Measurements from ENCODE around the gene CABP7. TPM values are rescaled to one million over a fixed set of nuclear protein-coding genes. Genes with fewer than 3 reads are reported as not detected.
"Not testable (repeated sequence)": the region's sequence is repeated elsewhere in the genome, so short reads cannot be mapped to it uniquely, and the experiment has no call there.

Gene CABP7
- total RNA-seq, 2 experiments from 2014 or later: 0.06 TPM; not detected in 1

GRCh38 chr22:29742326-29742725 lies 22.5 kb downstream of the CABP7 start:
- Mint-ChIP-seq H3K36me3 (peaks cover 2% of the 10 kb centered on the region), H3K27ac (no peak overlapping the region), H3K4me1 (peaks cover 3% of the 10 kb centered on the region), H3K9me3 (no peaks in the 10 kb centered on the region), H3K4me3 (no peak overlapping the region), H3K27me3 (no peaks in the 10 kb centered on the region)
- DNase-seq: no peak

- Mint-ChIP-seq H3K4me3 (no peak overlapping the region), H3K36me3 (peaks cover 4% of the 10 kb centered on the region), H3K27ac (no peak overlapping the region), H3K9me3 (no peaks in the 10 kb centered on the region), H3K27me3 (no peaks in the 10 kb centered on the region), H3K4me1 (peaks cover 3% of the 10 kb centered on the region)
- no peak for DNase-seq
Measured at GRCh38 chr22:29744902-29745301, 25.1 kb downstream of the CABP7 start.

- Mint-ChIP-seq H3K27me3 (no peaks in the 10 kb centered on the region), H3K4me3 (no peak overlapping the region), H3K4me1 (peaks cover 4% of the 10 kb centered on the region), H3K27ac (no peak overlapping the region), H3K36me3 (peaks cover 4% of the 10 kb centered on the region), H3K9me3 (no peaks in the 10 kb centered on the region)
- no peak for DNase-seq
Measured at GRCh38 chr22:29747832-29748231, 28.0 kb downstream of the CABP7 start.

- Mint-ChIP-seq H3K4me3 (no peak overlapping the region), H3K27me3 (no peaks in the 10 kb centered on the region), H3K36me3 (peaks cover 4% of the 10 kb centered on the region), H3K4me1 (peaks cover 4% of the 10 kb centered on the region), H3K9me3 (no peaks in the 10 kb centered on the region), H3K27ac (no peak overlapping the region)
- DNase-seq: no peak
Measured at GRCh38 chr22:29748248-29748893, 28.6 kb downstream of the CABP7 start.

GRCh38 chr22:29750029-29750428 lies 30.2 kb downstream of the CABP7 start:
- Mint-ChIP-seq H3K4me3 (no peak overlapping the region), H3K27ac (no peak overlapping the region), H3K4me1 (peaks cover 4% of the 10 kb centered on the region), H3K9me3 (no peaks in the 10 kb centered on the region), H3K27me3 (no peaks in the 10 kb centered on the region), H3K36me3 (peaks cover 4% of the 10 kb centered on the region)
- DNase-seq: no peak

- H3K27ac Mint-ChIP-seq: peak overlapping the region; percentile 65
- DNase-seq: no peak
- H3K36me3 Mint-ChIP-seq: peaks cover 2% of the 10 kb centered on the region
- H3K9me3 Mint-ChIP-seq: no peaks in the 10 kb centered on the region
- H3K4me1 Mint-ChIP-seq: peaks cover 4% of the 10 kb centered on the region
- H3K4me3 Mint-ChIP-seq: no peak overlapping the region
- no peaks in the 10 kb centered on the region for H3K27me3 Mint-ChIP-seq
Measured at GRCh38 chr22:29750559-29751538, 31.0 kb downstream of the CABP7 start.

GRCh38 chr22:29751669-29752068 lies 31.9 kb downstream of the CABP7 start:
- H3K9me3 Mint-ChIP-seq: no peaks in the 10 kb centered on the region
- H3K36me3 Mint-ChIP-seq: peaks cover 2% of the 10 kb centered on the region
- no peak overlapping the region for H3K4me3 Mint-ChIP-seq
- H3K4me1 Mint-ChIP-seq: peaks cover 4% of the 10 kb centered on the region
- no peaks in the 10 kb centered on the region for H3K27me3 Mint-ChIP-seq
- H3K27ac Mint-ChIP-seq: peak overlapping the region; percentile 48
- no peak for DNase-seq

- Mint-ChIP-seq H3K9me3 (no peaks in the 10 kb centered on the region), H3K4me3 (no peak overlapping the region), H3K4me1 (peaks cover 4% of the 10 kb centered on the region), H3K27me3 (no peaks in the 10 kb centered on the region), H3K36me3 (no peaks in the 10 kb centered on the region), H3K27ac (no peak overlapping the region)
- DNase-seq: no peak
Measured at GRCh38 chr22:29753808-29754657, 34.2 kb downstream of the CABP7 start.

- not testable (repeated sequence) for H3K4me1 Mint-ChIP-seq
Measured at GRCh38 chr22:29754658-29755395, 35.0 kb downstream of the CABP7 start.

GRCh38 chr22:29755889-29756288 lies 36.1 kb downstream of the CABP7 start:
- Mint-ChIP-seq H3K9me3 (no peaks in the 10 kb centered on the region), H3K27me3 (no peaks in the 10 kb centered on the region), H3K27ac (no peak overlapping the region), H3K36me3 (no peaks in the 10 kb centered on the region), H3K4me3 (no peak overlapping the region), H3K4me1 (peaks cover 3% of the 10 kb centered on the region)
- DNase-seq: no peak

More at GRCh38 chr22:29754658-29755395, 35.0 kb downstream of the CABP7 start:
- H3K27ac Mint-ChIP-seq, DNase-seq, H3K4me3 Mint-ChIP-seq, H3K9me3 Mint-ChIP-seq, H3K27me3 Mint-ChIP-seq, H3K36me3 Mint-ChIP-seq: not testable (repeated sequence)

GRCh38 chr22:29756341-29756740 lies 36.5 kb downstream of the CABP7 start:
- Mint-ChIP-seq H3K4me3 (no peak overlapping the region), H3K36me3 (no peaks in the 10 kb centered on the region), H3K27me3 (no peaks in the 10 kb centered on the region), H3K4me1 (no peaks in the 10 kb centered on the region), H3K9me3 (no peaks in the 10 kb centered on the region), H3K27ac (no peak overlapping the region)
- DNase-seq: no peak

- Mint-ChIP-seq H3K27ac (no peak overlapping the region), H3K27me3 (no peaks in the 10 kb centered on the region), H3K4me1 (no peaks in the 10 kb centered on the region), H3K4me3 (no peak overlapping the region), H3K9me3 (no peaks in the 10 kb centered on the region), H3K36me3 (no peaks in the 10 kb centered on the region)
- DNase-seq: no peak
Measured at GRCh38 chr22:29757096-29757495, 37.3 kb downstream of the CABP7 start.

GRCh38 chr22:29758068-29758622 lies 38.3 kb downstream of the CABP7 start:
- Mint-ChIP-seq H3K4me3 (no peak overlapping the region), H3K4me1 (no peaks in the 10 kb centered on the region), H3K27me3 (no peaks in the 10 kb centered on the region), H3K9me3 (no peaks in the 10 kb centered on the region), H3K36me3 (no peaks in the 10 kb centered on the region), H3K27ac (no peak overlapping the region)
- DNase-seq: no peak

GRCh38 chr22:29758959-29759358 lies 39.2 kb downstream of the CABP7 start:
- no peaks in the 10 kb centered on the region for H3K27me3 Mint-ChIP-seq
- peaks cover under 1% of the 10 kb centered on the region for H3K4me1 Mint-ChIP-seq
- no peak overlapping the region for H3K4me3 Mint-ChIP-seq
- DNase-seq: no peak
- no peak overlapping the region for H3K27ac Mint-ChIP-seq
- no peaks in the 10 kb centered on the region for H3K36me3 Mint-ChIP-seq
- H3K9me3 Mint-ChIP-seq: no peaks in the 10 kb centered on the region
